Panc1 (cell line): ENCODE results near the gene GTSF1L.

Source experiments
- POLR2AphosphoS5 ChIP-seq: IDR thresholded peaks from 2 replicates; pipeline ENCODE4 v1.6.1; 2012; ENCODE audit warnings: mild to moderate bottlenecking, low read depth, low read length, moderate library complexity
- SIN3A ChIP-seq: IDR thresholded peaks from 2 replicates; pipeline ENCODE4 v1.6.1; 2012; ENCODE audit warnings: low read depth, mild to moderate bottlenecking, low read length, moderate library complexity, borderline replicate concordance; ENCODE audit not compliant: insufficient read depth
- TCF7L2 ChIP-seq: IDR thresholded peaks from 2 replicates; pipeline ENCODE4 v1.6.1; 2011; ENCODE audit warnings: mild to moderate bottlenecking, low read depth, low read length, inconsistent platforms
- TF ChIP-seq, protein P1 (sequence below): fragments of 450-650 bp; IDR thresholded peaks from 2 replicates; pipeline ENCODE4 v1.5.1; 2017; ENCODE audit warnings: mild to moderate bottlenecking
- TF ChIP-seq, protein P2 (sequence below), 2 experiments: IDR thresholded peaks; 2 replicates each; pipeline ENCODE4 v1.6.1; 2011 to 2012; ENCODE audit warnings: low read depth in 2 of 2, control low read depth in 1 of 2, low read length in 1 of 2, mild to moderate bottlenecking in 1 of 2, moderate library complexity in 1 of 2; ENCODE audit not compliant: insufficient read depth in 1 of 2

DNA sequence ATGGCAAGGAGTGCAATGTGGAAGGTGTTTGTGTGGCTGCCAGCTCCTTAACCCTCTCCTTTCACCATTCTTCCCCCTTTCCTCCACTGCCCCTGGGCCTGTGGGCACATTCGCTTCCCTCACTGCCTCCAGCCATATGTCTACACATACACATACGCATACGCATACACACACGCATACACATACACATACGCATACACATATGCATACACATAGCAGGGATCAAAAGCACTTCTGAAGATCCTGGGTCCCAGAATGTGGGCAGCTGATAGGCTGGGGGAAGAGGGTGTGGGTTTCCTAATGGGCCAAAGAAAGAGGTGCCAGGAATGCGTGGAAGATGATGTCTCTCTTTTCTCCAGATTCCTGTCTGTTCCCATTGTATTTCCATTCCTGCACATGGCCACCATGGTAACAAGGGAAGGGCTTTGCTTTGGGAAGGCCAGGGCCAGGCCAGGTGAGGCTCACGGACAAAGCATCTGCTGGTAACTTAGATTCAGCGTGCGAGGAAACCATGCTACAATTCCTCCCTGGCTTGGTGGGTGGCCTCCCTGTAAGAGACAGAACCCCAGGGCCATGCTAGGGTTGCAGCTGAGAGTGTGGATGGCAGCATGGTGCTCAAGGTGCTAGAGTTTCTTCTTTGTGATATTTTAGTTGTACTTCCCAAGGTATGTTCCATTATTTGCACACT is 44.8 kb upstream of the GTSF1L start:
- TF ChIP-seq, protein P1, sequence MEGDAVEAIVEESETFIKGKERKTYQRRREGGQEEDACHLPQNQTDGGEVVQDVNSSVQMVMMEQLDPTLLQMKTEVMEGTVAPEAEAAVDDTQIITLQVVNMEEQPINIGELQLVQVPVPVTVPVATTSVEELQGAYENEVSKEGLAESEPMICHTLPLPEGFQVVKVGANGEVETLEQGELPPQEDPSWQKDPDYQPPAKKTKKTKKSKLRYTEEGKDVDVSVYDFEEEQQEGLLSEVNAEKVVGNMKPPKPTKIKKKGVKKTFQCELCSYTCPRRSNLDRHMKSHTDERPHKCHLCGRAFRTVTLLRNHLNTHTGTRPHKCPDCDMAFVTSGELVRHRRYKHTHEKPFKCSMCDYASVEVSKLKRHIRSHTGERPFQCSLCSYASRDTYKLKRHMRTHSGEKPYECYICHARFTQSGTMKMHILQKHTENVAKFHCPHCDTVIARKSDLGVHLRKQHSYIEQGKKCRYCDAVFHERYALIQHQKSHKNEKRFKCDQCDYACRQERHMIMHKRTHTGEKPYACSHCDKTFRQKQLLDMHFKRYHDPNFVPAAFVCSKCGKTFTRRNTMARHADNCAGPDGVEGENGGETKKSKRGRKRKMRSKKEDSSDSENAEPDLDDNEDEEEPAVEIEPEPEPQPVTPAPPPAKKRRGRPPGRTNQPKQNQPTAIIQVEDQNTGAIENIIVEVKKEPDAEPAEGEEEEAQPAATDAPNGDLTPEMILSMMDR: no peak
- TF ChIP-seq POLR2AphosphoS5 (no peak), SIN3A (no peak), TCF7L2 (no peak)
- TF ChIP-seq, protein P2, sequence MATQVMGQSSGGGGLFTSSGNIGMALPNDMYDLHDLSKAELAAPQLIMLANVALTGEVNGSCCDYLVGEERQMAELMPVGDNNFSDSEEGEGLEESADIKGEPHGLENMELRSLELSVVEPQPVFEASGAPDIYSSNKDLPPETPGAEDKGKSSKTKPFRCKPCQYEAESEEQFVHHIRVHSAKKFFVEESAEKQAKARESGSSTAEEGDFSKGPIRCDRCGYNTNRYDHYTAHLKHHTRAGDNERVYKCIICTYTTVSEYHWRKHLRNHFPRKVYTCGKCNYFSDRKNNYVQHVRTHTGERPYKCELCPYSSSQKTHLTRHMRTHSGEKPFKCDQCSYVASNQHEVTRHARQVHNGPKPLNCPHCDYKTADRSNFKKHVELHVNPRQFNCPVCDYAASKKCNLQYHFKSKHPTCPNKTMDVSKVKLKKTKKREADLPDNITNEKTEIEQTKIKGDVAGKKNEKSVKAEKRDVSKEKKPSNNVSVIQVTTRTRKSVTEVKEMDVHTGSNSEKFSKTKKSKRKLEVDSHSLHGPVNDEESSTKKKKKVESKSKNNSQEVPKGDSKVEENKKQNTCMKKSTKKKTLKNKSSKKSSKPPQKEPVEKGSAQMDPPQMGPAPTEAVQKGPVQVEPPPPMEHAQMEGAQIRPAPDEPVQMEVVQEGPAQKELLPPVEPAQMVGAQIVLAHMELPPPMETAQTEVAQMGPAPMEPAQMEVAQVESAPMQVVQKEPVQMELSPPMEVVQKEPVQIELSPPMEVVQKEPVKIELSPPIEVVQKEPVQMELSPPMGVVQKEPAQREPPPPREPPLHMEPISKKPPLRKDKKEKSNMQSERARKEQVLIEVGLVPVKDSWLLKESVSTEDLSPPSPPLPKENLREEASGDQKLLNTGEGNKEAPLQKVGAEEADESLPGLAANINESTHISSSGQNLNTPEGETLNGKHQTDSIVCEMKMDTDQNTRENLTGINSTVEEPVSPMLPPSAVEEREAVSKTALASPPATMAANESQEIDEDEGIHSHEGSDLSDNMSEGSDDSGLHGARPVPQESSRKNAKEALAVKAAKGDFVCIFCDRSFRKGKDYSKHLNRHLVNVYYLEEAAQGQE (IDR thresholded peaks at IDR 0.05; ENCODE audit: insufficient read depth in 1 of 2, low read depth in 2 of 2, low read length in 1 of 2): no peak
